HCT116 (cell line): ENCODE results near the gene RNF32. TPM values are rescaled to one million over a fixed set of nuclear protein-coding genes. Genes with fewer than 3 reads are reported as not detected.

Experiments used
- ATAC-seq: fragments of 200-7000 bp; cut with Tn5 transposase; 2 replicates; pipeline ENCODE4 v1.9.1; 2020; ENCODE audit warnings: mild to moderate bottlenecking, moderate library complexity
- BruUV-seq: library from RNA; stranded (reverse); fragments of 400-500 nt; replicated peaks from 2 replicates; lab custom pipeline; 2021; lab: Mats Ljungman, UMichigan
- CTCF ChIA-PET: fragments of 300-600 bp; sonication (Branson Sonifier 250); formaldehyde crosslinking; loops from one replicate; lab custom pipeline; 2021; ENCODE audit warnings: antibody characterized with exemption; lab: Charles Lee
- POLR2A ChIA-PET: fragments of 300-600, 350-600 bp; sonication (Branson Sonifier 250); formaldehyde crosslinking; loops from one replicate; lab custom pipeline; 2021; ENCODE audit warnings: antibody characterized with exemption; lab: Charles Lee
- RAD21 ChIA-PET, 2 experiments: fragments of 300-600 bp; sonication (Branson Sonifier 250); formaldehyde crosslinking; loops; one replicate each; lab custom pipeline; 2023; ENCODE audit warnings: low total read pairs in 2 of 2; ENCODE audit not compliant: uncharacterized antibody in 2 of 2, unreplicated experiment in 2 of 2, low non-redundant PET in 1 of 2; lab: Charles Lee
- DNase-seq: peaks from one replicate; pipeline ENCODE4 v3.0.0-alpha.2; 2010; ENCODE audit warnings: low read depth, low spot score
- H2AFZ ChIP-seq: fragments of 200-600 bp; shearing (Covaris generic), sonication (generic); 2 replicates; pipeline ENCODE4 v1.6.1; 2017; ENCODE audit warnings: low read depth, mixed run types, mixed read lengths, antibody characterized with exemption, low read length; ENCODE audit not compliant: poor library complexity, severe bottlenecking
- H3K27ac ChIP-seq: 2 replicates; pipeline ENCODE4 v1.5.1; 2012; ENCODE audit warnings: low read depth, low read length
- H3K27me3 ChIP-seq: fragments of 200-600 bp; sonication (generic); 2 replicates; pipeline ENCODE4 v1.6.1; 2016; ENCODE audit warnings: mixed run types, low read length, mixed read lengths; ENCODE audit not compliant: insufficient read depth
- H3K36me3 ChIP-seq, 2 experiments: fragments of 200-500 bp in 1 of 2; fragments of 200-600 bp in 1 of 2; sonication (Bioruptor generic) in 1 of 2; sonication (generic) in 1 of 2; 2 replicates each; pipeline versions ENCODE4 v1.5.1 to v1.6.1; 2014 to 2016; ENCODE audit warnings: low read length in 2 of 2, inconsistent platforms in 1 of 2, mixed read lengths in 1 of 2, mixed run types in 1 of 2; ENCODE audit not compliant: insufficient read depth in 2 of 2, control insufficient read depth in 1 of 2
- H3K4me1 ChIP-seq, 2 experiments: fragments of 200-600 bp in 1 of 2; sonication (generic) in 1 of 2; 2 replicates each; pipeline versions ENCODE4 v1.5.1 to v1.6.1; 2012 to 2017; ENCODE audit warnings: low read length in 2 of 2, inconsistent platforms in 1 of 2, mild to moderate bottlenecking in 1 of 2, mixed read lengths in 1 of 2, mixed run types in 1 of 2, moderate library complexity in 1 of 2; ENCODE audit not compliant: insufficient read depth in 2 of 2, control insufficient read depth in 1 of 2
- H3K4me2 ChIP-seq: fragments of 200-600 bp; sonication (generic); 2 replicates; pipeline ENCODE4 v1.6.1; 2017; ENCODE audit warnings: mixed run types, low read length, mixed read lengths
- H3K4me3 ChIP-seq, 2 experiments: fragments of 200-600 bp in 1 of 2; sonication (generic) in 1 of 2; replicated peaks in 1 of 2; 2 replicates each; pipeline ENCODE4 v1.5.1; 2011 to 2016; ENCODE audit warnings: low read length in 2 of 2, control low read depth in 1 of 2, low read depth in 1 of 2, mild to moderate bottlenecking in 1 of 2, mixed read lengths in 1 of 2, mixed run types in 1 of 2
- H3K79me2 ChIP-seq: fragments of 200-600 bp; sonication (generic); 2 replicates; pipeline ENCODE4 v1.6.1; 2017; ENCODE audit warnings: mild to moderate bottlenecking, mixed run types, low read length, moderate library complexity, mixed read lengths; ENCODE audit not compliant: insufficient read depth
- H3K9ac ChIP-seq: fragments of 200-600 bp; sonication (generic); 2 replicates; pipeline ENCODE4 v1.6.1; 2016; ENCODE audit warnings: low read length, mixed read lengths
- H3K9me2 ChIP-seq: fragments of 200-600 bp; sonication (generic), shearing (Covaris generic); 2 replicates; pipeline ENCODE4 v1.6.1; 2017; ENCODE audit warnings: mixed run types, mild to moderate bottlenecking, moderate library complexity; ENCODE audit not compliant: insufficient read depth
- H3K9me3 ChIP-seq, 2 experiments: fragments of 200-500 bp in 1 of 2; fragments of 200-600 bp in 1 of 2; sonication (Bioruptor generic) in 1 of 2; sonication (generic) in 1 of 2; 2 replicates each; pipeline ENCODE4 v1.6.1; 2014 to 2017; ENCODE audit warnings: low read length in 2 of 2, mixed read lengths in 2 of 2, inconsistent platforms in 1 of 2, low read depth in 1 of 2, mild to moderate bottlenecking in 1 of 2, mixed run types in 1 of 2, moderate library complexity in 1 of 2; ENCODE audit not compliant: control insufficient read depth in 1 of 2, insufficient read depth in 1 of 2
- H4K20me1 ChIP-seq: fragments of 200-600 bp; sonication (generic), shearing (Covaris generic); 2 replicates; pipeline ENCODE4 v1.6.1; 2017; ENCODE audit warnings: mixed run types, mild to moderate bottlenecking, moderate library complexity; ENCODE audit not compliant: insufficient read depth
- CBX3 ChIP-seq: IDR thresholded peaks from 2 replicates; pipeline ENCODE4 v1.6.1; 2012; ENCODE audit warnings: low read depth
- CEBPB ChIP-seq: IDR thresholded peaks from 2 replicates; pipeline ENCODE4 v1.6.1; 2012; ENCODE audit warnings: low read depth
- ELF1 ChIP-seq: IDR thresholded peaks from 2 replicates; pipeline ENCODE4 v1.6.1; 2012; ENCODE audit warnings: low read depth, borderline replicate concordance
- EZH2phosphoT487 ChIP-seq: fragments of 200-600 bp; IDR thresholded peaks from 2 replicates; pipeline ENCODE4 v1.6.1; 2018; ENCODE audit warnings: antibody characterized with exemption, borderline replicate concordance
- FOSL1 ChIP-seq: IDR thresholded peaks from 2 replicates; pipeline ENCODE4 v1.6.1; 2012; ENCODE audit warnings: low read depth
- JUND ChIP-seq: IDR thresholded peaks from 2 replicates; pipeline ENCODE4 v1.6.1; 2012
- POLR2A ChIP-seq: IDR thresholded peaks from 2 replicates; pipeline ENCODE4 v1.7.0; 2011; ENCODE audit warnings: borderline replicate concordance; ENCODE audit not compliant: insufficient read depth, insufficient read length; ENCODE audit errors: extremely low read depth
- POLR2AphosphoS5 ChIP-seq: IDR thresholded peaks from 2 replicates; pipeline ENCODE4 v1.6.1; 2011; ENCODE audit warnings: mild to moderate bottlenecking, low read depth, low read length, moderate library complexity
- RAD21 ChIP-seq: IDR thresholded peaks from 2 replicates; pipeline ENCODE4 v1.6.1; 2012; ENCODE audit warnings: low read depth, mild to moderate bottlenecking
- SIN3A ChIP-seq: IDR thresholded peaks from 2 replicates; pipeline ENCODE4 v1.6.1; 2012; ENCODE audit warnings: low read depth
- SP1 ChIP-seq: IDR thresholded peaks from 2 replicates; pipeline ENCODE4 v1.6.1; 2012; ENCODE audit warnings: low read depth
- TCF7L2 ChIP-seq: IDR thresholded peaks from 2 replicates; pipeline ENCODE4 v1.7.0; 2011; ENCODE audit warnings: borderline replicate concordance, inconsistent platforms; ENCODE audit not compliant: insufficient read depth, insufficient read length; ENCODE audit errors: extremely low read depth
- ZFX ChIP-seq: fragments of 450-650 bp; IDR thresholded peaks from 2 replicates; pipeline ENCODE4 v1.6.1; 2017
- ZNF274 ChIP-seq: fragments of 200-500 bp; sonication (Bioruptor generic); IDR thresholded peaks from 2 replicates; pipeline ENCODE4 v1.6.1; 2014; ENCODE audit warnings: mild to moderate bottlenecking, low read depth, low read length, inconsistent platforms
- intact Hi-C: fragments of 100-400 bp; cut with micrococcal nuclease; formaldehyde crosslinking; loops from 2 replicates; pipeline ENCODE4 v1.10.0; 2022
- total RNA-seq: library from RNA; stranded (reverse); gene quantifications from one replicate; pipeline ENCODE4 v1.2.1, GENCODE V29; 2021; ENCODE audit not compliant: unreplicated experiment
- TF ChIP-seq, protein P1 (sequence below): IDR thresholded peaks from 2 replicates; pipeline ENCODE4 v1.6.1; 2012; ENCODE audit warnings: low read depth
- TF ChIP-seq, protein P2 (sequence below): IDR thresholded peaks from 2 replicates; pipeline ENCODE4 v1.6.1; 2012
- TF ChIP-seq, protein P3 (sequence below), 3 experiments: fragments of 200-600 bp in 1 of 3; sonication (generic) in 1 of 3; IDR thresholded peaks in 2 of 3; conservative IDR thresholded peaks in 1 of 3; 2 replicates each; pipeline ENCODE4 v1.5.1; 2012 to 2017; ENCODE audit warnings: low read depth in 2 of 3, low read length in 2 of 3, antibody characterized with exemption in 1 of 3, borderline replicate concordance in 1 of 3, control low read depth in 1 of 3, mild to moderate bottlenecking in 1 of 3, mixed read lengths in 1 of 3, mixed run types in 1 of 3, moderate library complexity in 1 of 3; ENCODE audit not compliant: insufficient read depth in 1 of 3

Gene RNF32
- total RNA-seq, 1 experiment from 2014 or later = 3.4 TPM

DNA sequence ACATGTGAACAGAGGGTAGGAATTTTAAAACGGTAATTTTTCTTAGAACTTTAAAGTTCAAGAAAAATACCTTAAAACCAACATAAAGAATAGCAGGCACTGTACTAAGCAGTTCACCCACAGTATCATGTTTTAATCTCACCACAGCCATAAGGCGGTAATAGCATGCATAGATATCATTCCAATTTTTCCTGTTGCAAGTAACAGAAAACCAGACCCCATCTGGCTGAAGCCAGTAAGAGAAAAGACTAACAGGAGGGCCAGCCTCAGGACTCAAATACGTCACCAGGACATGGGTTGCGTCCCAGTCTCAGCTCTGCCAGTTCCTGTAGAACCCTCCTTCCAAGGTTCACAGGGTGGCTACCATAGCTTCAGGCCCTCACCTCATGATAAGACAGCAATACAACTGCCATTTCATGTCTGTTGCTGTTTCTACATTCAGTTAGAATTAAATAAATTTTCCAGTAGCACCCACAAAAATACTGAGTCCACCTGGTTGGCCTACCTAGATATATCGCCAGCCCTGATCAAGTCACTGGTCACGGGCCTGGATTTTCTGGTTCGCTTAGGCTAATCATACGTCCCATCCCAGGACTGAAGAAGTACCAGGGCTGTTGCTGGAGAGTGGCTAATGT, 2.0 kb upstream of the RNF32 start:
- Histone ChIP-seq H4K20me1 (no peaks in the 10 kb centered on the region), H3K4me1 (peaks cover 4 to 19% of the 10 kb centered on the region in 2 experiments; a peak in 3 of 4 replicates), H3K4me3 (no peak overlapping the region)
- BruUV-seq = no TSS peak
- DNase-seq = no peak
- no peak for TF ChIP-seq FOSL1
- TF ChIP-seq POLR2A = no peak
- TF ChIP-seq SIN3A = no peak
- TF ChIP-seq CEBPB = no peak
- no peak for TF ChIP-seq JUND
- TF ChIP-seq ZNF274 = no peak
- TF ChIP-seq EZH2phosphoT487 = no peak
- TF ChIP-seq, protein P1, sequence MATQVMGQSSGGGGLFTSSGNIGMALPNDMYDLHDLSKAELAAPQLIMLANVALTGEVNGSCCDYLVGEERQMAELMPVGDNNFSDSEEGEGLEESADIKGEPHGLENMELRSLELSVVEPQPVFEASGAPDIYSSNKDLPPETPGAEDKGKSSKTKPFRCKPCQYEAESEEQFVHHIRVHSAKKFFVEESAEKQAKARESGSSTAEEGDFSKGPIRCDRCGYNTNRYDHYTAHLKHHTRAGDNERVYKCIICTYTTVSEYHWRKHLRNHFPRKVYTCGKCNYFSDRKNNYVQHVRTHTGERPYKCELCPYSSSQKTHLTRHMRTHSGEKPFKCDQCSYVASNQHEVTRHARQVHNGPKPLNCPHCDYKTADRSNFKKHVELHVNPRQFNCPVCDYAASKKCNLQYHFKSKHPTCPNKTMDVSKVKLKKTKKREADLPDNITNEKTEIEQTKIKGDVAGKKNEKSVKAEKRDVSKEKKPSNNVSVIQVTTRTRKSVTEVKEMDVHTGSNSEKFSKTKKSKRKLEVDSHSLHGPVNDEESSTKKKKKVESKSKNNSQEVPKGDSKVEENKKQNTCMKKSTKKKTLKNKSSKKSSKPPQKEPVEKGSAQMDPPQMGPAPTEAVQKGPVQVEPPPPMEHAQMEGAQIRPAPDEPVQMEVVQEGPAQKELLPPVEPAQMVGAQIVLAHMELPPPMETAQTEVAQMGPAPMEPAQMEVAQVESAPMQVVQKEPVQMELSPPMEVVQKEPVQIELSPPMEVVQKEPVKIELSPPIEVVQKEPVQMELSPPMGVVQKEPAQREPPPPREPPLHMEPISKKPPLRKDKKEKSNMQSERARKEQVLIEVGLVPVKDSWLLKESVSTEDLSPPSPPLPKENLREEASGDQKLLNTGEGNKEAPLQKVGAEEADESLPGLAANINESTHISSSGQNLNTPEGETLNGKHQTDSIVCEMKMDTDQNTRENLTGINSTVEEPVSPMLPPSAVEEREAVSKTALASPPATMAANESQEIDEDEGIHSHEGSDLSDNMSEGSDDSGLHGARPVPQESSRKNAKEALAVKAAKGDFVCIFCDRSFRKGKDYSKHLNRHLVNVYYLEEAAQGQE = no peak
- TF ChIP-seq CBX3 = no peak
- TF ChIP-seq ELF1 = no peak
- TF ChIP-seq, protein P2, sequence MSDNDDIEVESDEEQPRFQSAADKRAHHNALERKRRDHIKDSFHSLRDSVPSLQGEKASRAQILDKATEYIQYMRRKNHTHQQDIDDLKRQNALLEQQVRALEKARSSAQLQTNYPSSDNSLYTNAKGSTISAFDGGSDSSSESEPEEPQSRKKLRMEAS = no peak
- no peak for TF ChIP-seq POLR2AphosphoS5
- no peak for TF ChIP-seq SP1
- TF ChIP-seq TCF7L2 = no peak
- TF ChIP-seq ZFX = no peak
- TF ChIP-seq RAD21 = no peak
- TF ChIP-seq, protein P3, sequence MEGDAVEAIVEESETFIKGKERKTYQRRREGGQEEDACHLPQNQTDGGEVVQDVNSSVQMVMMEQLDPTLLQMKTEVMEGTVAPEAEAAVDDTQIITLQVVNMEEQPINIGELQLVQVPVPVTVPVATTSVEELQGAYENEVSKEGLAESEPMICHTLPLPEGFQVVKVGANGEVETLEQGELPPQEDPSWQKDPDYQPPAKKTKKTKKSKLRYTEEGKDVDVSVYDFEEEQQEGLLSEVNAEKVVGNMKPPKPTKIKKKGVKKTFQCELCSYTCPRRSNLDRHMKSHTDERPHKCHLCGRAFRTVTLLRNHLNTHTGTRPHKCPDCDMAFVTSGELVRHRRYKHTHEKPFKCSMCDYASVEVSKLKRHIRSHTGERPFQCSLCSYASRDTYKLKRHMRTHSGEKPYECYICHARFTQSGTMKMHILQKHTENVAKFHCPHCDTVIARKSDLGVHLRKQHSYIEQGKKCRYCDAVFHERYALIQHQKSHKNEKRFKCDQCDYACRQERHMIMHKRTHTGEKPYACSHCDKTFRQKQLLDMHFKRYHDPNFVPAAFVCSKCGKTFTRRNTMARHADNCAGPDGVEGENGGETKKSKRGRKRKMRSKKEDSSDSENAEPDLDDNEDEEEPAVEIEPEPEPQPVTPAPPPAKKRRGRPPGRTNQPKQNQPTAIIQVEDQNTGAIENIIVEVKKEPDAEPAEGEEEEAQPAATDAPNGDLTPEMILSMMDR (IDR thresholded peaks at IDR 0.05 in 2 of 3, conservative IDR thresholded peaks at IDR 0.05 in 1 of 3; ENCODE audit: borderline replicate concordance in 1 of 3, insufficient read depth in 1 of 3, low read depth in 2 of 3, low read length in 2 of 3) = no peak
- TF ChIP-seq, all 23 proteins: peak for 0
- no peak overlapping the region for H3K9ac ChIP-seq
- RAD21 ChIA-PET = no interaction called here
- no peaks in the 10 kb centered on the region for H3K9me3 ChIP-seq
- no peak overlapping the region for H3K27ac ChIP-seq
- no peaks in the 10 kb centered on the region for H3K9me2 ChIP-seq
- CTCF ChIA-PET = no interaction called here
- H3K27me3 ChIP-seq = no peaks in the 10 kb centered on the region
- H3K36me3 ChIP-seq = no peaks in the 10 kb centered on the region
- H2AFZ ChIP-seq = no peak overlapping the region
- POLR2A ChIA-PET = no interaction called here
- ATAC-seq = no peak
- intact Hi-C loops = no loop called here
- no peaks in the 10 kb centered on the region for H3K79me2 ChIP-seq
- H3K4me2 ChIP-seq = no peak overlapping the region
